ENCODE measurements around the gene NSD2.

NSD2 gene

DNA sequence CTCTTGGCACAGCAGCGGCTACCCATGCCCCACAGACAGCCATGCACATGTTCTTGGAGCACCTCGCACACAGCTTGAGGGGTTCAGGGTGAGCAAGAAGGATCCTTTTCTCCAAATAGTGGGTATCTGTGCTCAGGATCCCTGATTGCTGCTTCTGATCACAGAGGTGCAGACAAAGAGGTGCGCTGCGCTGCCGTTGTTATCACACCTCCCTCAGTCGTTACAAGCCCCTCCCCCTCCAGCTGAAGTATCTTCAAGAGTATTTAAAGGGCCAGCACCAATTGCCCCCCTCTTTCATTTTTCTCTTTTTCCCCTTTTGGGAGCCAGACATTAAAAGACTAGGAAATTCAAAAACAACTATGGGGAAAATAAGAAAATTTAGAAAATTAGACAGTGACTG is 93.2 kb downstream of the NSD2 start:
- in situ Hi-C loops (cut with HindIII; ENCODE audit: low sequenced_read_pairs): no loop called here

DNA sequence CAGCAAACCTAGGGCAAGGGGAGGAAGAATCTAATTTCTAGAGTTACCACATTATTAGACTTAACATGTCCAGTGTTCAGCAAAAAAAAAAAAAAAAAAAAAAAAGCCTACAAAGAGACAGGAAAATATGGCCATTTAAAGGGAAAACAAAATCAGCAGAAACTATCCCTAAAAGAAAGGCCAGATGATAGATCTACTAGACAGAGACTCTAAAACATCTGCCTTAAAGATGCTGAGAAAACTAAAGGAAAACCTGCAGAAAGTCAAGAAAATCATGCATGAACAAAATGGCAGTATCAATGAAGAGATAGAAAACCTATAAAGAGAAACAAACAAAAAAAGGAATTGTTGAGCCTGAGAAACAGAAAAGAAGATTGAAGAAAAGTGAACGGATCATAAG is 93.8 kb downstream of the NSD2 start:
- in situ Hi-C loops (cut with HindIII; ENCODE audit: low sequenced_read_pairs): no loop called here

DNA sequence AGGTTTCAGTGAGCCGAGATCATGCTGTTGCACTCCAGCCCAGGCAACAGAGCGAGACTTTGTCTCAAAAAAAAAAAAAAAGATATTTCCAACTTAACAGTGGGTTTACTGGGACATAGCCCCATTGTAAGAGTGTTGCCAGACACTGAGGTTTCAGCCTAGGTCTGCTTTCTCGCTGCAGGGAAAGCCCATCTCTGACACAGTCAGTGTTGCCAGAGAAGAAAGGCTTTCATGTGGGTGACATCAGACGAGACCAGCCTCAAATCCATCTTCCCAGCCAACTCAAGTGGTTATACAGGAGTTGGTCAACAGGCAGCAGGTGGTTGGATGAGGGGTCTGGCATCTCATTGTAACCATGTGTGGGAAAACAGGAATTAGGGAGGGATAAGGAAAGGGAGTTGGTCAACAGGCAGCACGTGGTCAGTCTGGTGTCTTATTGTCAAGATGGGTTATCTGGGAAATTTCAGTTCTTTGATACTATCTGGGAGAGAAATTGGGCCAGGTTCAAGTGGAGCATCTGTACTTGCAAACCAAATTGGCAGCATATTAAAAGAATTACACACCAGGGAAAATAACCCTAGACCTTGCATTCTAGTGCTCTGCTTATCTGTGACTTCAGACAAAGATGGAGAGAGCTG is 96.4 kb downstream of the NSD2 start:
- in situ Hi-C loops (cut with HindIII; ENCODE audit: low sequenced_read_pairs): no loop called here

DNA sequence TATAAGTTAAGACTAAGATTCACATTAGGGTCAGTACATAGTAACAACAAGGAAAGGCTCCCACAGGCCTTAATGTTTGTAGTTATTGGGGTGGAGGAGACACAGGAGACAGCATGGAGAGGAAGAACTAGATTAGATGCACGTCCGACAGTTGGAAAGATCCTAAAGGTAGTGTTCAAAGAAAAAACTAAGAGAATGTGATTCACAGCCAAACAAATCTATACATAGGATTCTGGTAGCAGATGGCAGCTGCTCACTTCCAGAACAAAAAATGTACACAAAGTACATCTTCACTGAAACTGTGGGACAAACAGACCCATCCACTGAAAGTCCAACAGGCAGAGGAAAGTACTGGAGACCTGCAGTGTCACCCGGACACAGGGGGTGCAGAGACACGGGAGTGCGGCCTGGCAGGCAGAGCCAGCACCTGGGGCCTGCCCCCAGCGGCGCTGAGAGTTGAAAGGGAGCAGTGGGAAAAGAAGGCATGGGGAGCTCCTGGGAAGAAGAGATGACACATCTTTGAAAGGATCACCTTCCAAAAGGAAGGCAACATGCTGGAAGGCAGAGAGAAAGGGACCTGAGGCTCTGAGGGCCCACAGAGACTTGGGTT is 97.6 kb downstream of the NSD2 start:
- in situ Hi-C loops (cut with HindIII; ENCODE audit: low sequenced_read_pairs): no loop called here

DNA sequence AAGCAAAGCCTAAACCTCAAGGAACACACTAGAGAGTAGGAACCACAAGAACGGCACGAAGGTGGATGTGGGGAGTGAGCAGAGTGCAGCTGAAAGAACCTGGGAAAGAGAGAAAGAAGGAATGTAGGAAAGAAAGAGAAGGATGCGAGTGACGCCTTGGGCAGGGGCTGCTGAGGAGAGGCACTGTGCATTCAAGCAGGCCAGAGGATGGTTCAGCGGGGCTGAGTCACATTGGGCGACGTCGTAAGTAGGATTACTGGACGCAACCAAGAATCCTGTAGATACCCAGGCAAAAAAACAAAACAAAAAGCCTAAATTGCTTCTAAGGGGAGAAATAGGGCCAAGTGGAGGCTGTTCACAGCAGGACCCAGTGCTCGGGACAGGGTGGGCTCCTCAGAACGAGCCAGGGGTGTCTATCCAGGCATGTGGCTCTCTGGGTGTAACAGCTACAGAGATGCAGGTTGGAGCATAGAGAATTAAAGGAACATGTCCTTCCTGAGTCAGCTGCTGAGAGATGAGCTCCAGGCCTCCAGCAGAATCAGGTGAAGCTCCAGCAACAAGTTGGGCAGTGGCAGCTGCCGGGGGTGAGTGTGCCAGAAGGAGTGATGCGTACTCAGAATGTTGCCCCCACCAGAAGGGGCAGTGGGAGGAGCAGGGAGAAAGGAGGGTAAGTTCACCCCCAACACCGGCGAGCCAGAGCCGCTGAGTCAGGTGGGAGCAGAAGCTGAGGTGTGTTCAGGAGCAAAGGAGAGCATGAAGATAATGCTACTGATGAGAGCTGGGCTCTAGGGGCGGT is 98.9 kb downstream of the NSD2 start:
- in situ Hi-C loops (cut with HindIII; ENCODE audit: low sequenced_read_pairs): no loop called here

GRCh38 chr4:1970926-1971325 is 99.7 kb downstream of the NSD2 start:
- in situ Hi-C loops (cut with HindIII; ENCODE audit: low sequenced_read_pairs): no loop called here

DNA sequence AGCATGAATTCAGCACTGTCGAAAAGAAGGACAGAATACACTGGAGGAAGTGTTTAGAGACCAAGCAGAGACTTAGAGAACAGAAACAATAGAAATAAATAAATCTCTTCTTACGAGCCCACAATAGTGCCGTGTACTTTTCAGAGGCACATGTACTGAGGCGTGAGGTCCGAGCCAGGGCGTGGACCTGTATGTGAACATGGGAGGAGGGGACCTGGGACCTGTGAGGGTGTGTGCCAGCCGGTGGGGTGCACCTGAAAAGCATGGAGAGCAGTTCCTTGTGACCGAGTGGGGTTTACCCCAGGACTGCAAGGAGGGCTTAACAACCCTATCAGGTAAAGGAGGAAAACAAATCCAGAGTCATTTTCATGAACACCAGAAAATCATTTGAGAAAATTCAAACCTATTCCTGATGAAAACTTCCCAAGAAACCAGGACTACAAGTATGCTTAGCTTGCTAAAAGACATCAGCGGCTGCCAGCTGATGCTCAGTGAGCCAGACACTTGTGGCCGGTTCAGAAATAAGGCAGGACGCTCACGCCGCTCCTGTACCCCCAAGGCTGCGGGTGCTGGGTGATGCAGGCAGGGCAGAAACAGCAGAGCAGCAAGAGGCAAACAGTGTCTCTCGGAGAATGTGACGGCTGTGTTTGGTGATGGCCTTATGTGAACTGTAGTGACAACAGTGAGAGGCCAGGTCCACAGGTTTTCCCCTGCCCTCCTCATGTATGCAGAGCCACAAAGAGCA is 100.4 kb downstream of the NSD2 start:
- in situ Hi-C loops (cut with HindIII; ENCODE audit: low sequenced_read_pairs): no loop called here

DNA sequence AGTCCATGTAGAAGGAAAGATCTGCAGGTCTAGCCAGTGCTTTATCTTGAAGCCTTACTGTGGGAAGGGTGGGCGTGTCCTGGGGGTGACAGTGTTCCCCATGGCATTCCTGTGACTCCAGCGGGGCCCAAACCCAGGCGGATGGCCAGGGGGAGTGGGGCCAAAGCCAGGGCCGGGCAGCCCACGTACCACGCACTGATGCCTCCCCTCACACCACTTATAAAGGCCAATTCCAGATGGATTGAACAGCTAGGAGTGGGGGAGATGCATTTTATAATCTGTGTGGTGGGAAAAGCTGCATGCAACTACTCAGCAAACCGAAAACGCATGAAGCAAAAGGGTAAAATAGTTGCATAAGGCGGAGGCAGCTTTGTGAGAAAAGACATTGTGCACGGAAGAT is 101.2 kb downstream of the NSD2 start:
- in situ Hi-C loops (cut with HindIII; ENCODE audit: low sequenced_read_pairs): no loop called here

- in situ Hi-C loops (cut with HindIII; ENCODE audit: low sequenced_read_pairs): no loop called here
These were observed 102.0 kb downstream of the NSD2 start for GRCh38 chr4:1973218-1973617.

- in situ Hi-C loops (cut with HindIII; ENCODE audit: low sequenced_read_pairs): no loop called here
These were observed 102.5 kb downstream of the NSD2 start for GRCh38 chr4:1973661-1974060.

DNA sequence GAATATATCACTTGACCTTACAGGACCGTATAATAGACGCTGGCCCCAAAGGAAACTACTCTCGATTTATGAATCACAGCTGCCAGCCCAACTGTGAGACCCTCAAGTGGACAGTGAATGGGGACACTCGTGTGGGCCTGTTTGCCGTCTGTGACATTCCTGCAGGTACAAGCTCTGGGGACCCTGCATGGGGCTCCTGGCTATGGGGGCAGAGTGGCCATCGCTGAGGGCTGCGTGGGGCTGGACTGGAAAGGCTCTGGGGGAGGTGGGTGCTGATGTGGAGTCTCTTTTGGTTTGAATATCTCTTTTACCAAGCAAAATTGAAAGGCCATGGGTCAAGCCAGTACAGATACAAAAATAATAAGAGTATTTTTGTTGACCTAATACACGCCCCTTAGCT is 103.6 kb downstream of the NSD2 start:
- in situ Hi-C loops (cut with HindIII; ENCODE audit: low sequenced_read_pairs): no loop called here

- in situ Hi-C loops (cut with HindIII; ENCODE audit: low sequenced_read_pairs): no loop called here
These were observed 104.2 kb downstream of the NSD2 start for GRCh38 chr4:1975391-1975801.

GRCh38 chr4:1975880-1976279 is 104.7 kb downstream of the NSD2 start:
- in situ Hi-C loops (cut with HindIII; ENCODE audit: low sequenced_read_pairs): no loop called here

- in situ Hi-C loops (cut with HindIII; ENCODE audit: low sequenced_read_pairs): no loop called here
These were observed 105.5 kb downstream of the NSD2 start for GRCh38 chr4:1976416-1977352.

GRCh38 chr4:1978226-1978625 is 107.0 kb downstream of the NSD2 start:
- in situ Hi-C loops (cut with HindIII; ENCODE audit: low sequenced_read_pairs): no loop called here

DNA sequence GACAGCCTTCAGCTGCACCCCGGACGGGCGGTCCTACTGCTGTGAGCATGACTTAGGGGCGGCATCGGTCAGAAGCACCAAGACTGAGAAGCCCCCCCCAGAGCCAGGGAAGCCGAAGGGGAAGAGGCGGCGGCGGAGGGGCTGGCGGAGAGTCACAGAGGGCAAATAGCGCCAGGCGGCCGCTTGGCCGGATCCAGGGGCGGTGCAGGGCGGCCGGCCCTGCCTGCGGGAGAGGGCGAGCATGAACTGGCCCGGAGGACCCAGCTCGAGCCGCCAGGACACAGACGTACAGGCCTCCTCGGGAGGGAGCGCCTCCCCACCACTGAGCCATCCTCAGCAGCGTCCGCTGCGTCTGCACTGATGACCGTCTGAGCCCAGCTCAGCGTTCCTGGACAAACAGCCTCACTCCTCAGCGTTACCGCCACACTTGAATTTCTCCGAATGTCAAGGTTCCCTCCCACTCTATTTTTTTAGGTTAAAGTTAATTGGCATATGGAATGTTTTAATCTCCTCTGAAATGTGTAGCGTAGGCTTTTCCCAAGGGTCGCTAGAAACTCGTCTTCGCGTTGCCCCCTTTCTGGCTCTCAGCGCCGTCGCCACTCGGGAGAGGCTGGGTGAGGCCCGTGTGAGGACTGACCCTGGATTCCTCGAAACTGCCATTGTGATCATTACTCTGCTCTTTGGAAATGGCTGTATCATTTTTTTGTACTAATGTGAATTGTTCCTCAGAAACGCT is 107.7 kb downstream of the NSD2 start:
- in situ Hi-C loops (cut with HindIII; ENCODE audit: low sequenced_read_pairs): no loop called here

DNA sequence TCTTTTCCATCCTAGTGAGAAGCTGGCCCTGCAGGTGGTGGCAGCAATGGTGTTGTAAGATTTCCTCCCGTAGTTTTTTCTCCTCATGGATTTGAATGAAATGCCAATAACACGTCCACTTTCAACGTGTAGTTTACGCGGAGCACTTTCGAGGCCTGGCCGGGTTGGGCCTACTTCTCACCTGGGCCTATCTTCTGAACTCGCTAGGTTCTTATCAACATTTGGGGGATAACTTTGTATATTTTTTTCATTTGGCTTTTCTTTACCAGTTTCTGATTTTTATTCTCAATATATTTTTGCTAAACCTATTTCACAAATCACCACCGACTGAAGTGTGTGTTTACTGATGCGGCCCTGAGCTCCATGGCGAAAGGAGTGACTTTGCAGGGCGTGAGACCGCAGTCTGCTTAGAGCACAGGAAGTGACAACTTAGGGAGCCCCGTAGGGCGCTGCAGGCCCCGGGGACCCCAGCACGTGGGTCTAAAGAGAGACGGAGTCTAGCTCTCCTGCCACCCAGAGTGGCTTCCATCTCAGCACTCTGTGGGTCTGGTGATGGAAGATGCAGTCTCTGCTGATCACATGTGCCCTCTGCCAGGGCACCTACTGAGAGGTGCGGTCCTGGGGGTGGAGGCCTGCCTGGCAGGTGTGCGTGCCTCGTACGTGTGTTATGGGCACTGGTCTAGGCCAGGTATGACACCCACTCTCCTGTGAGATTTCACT is 108.4 kb downstream of the NSD2 start:
- in situ Hi-C loops (cut with HindIII; ENCODE audit: low sequenced_read_pairs): no loop called here

DNA sequence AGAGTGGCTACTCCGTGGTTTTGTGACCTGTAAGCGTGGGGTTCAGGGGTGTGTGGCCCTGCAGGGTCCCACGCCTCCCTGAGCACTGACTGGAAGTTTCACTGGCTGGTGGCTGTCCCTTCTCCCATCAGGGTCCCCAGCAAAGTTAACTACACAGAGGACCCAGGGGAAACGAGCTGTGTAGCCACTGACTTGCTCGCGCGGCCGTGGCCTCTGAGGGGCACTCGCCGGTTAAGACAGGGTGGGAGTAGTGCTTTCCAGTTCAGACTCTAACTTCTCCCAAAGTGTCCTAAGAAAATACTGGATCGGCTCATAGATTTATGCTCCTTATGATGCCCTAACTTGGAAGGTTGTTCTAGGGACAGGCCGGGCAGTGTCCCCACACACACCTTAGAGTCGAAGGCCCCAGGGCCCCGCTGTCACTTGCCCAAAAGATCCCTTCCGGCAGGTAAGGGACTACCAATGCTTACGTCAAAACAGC is 109.4 kb downstream of the NSD2 start:
- in situ Hi-C loops (cut with HindIII; ENCODE audit: low sequenced_read_pairs): no loop called here

Measured in endothelial cell of hepatic sinusoid (primary cell).